Measurements from ENCODE around the gene ST3GAL4. TPM values are rescaled to one million over a fixed set of nuclear protein-coding genes. Genes with fewer than 3 reads are reported as not detected.

ST3GAL4 gene
- total RNA-seq, 1 donor from 2014 or later: 73.1 TPM

DNA sequence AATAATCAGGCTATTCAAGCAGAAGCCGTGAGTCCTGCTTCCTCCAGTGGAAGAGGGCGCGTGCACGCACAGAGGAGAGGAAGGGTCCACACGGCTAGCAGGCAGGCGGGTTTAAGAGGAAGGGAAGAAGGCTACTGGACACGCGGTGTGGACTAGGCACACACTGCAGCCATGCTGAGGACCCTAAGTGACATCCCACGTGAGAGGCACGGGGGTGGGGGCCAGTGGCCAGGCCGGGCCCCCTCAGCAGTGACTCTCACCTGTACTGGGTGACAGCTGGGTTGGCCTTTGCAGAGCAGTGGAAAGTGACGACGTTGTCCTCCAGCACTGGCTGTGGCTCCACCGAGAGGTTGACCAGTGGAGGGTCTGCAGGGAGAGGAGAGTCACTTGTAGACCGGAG is 100.6 kb downstream of the ST3GAL4 start:
- no peak for DNase-seq (ENCODE audit: extremely low spot score, unreplicated experiment)
- TF ChIP-seq, protein P1, sequence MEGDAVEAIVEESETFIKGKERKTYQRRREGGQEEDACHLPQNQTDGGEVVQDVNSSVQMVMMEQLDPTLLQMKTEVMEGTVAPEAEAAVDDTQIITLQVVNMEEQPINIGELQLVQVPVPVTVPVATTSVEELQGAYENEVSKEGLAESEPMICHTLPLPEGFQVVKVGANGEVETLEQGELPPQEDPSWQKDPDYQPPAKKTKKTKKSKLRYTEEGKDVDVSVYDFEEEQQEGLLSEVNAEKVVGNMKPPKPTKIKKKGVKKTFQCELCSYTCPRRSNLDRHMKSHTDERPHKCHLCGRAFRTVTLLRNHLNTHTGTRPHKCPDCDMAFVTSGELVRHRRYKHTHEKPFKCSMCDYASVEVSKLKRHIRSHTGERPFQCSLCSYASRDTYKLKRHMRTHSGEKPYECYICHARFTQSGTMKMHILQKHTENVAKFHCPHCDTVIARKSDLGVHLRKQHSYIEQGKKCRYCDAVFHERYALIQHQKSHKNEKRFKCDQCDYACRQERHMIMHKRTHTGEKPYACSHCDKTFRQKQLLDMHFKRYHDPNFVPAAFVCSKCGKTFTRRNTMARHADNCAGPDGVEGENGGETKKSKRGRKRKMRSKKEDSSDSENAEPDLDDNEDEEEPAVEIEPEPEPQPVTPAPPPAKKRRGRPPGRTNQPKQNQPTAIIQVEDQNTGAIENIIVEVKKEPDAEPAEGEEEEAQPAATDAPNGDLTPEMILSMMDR (IDR thresholded peaks at IDR 0.05): no peak
- no peak overlapping the region for H3K4me3 Mint-ChIP-seq (ENCODE audit: unreplicated experiment)
- H3K27ac Mint-ChIP-seq (ENCODE audit: unreplicated experiment): no peak overlapping the region
- H3K4me1 Mint-ChIP-seq (ENCODE audit: unreplicated experiment): no peaks in the 10 kb centered on the region
- no peaks in the 10 kb centered on the region for H3K27me3 Mint-ChIP-seq (ENCODE audit: unreplicated experiment)
- H3K9me3 Mint-ChIP-seq (ENCODE audit: unreplicated experiment): no peaks in the 10 kb centered on the region
- no peaks in the 10 kb centered on the region for H3K36me3 Mint-ChIP-seq (ENCODE audit: unreplicated experiment)

DNA sequence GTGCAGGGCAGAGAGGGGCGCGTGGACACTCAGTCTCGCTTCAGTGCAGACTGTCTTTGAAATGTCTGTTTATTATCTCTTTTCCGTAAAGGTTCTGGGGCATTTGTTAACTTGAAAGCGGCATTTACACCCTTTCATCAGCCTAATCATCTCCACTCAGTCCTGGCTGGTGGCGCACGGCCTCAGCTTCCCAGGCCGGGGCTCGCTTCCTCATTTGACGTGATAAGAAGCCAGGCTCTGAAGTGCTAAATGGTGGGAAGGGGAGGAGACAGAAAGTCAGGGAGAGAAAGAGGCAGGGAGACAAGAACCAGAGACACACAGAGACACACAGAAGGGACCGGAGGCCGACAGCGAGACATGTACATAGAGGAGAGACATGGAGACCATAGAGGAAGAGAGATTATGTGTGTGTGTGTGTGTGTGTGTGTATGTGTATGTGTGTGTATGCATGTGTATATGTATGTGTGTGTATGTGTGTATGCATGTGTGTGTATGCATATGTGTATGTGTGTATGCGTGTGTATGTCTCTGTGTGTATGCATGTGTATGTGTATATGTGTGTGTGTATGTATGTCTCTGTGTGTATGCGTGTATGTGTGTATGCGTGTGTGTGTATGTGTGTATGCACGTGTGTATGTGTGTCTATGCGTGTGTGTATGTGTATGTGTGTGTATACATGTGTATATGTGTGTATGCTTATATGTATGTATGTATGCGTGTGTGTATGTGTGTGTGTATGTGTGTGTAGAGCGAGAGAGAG is 101.5 kb downstream of the ST3GAL4 start:
- TF ChIP-seq, protein P1 (IDR thresholded peaks at IDR 0.05): no peak
- DNase-seq (ENCODE audit: extremely low spot score, unreplicated experiment): no peak
- Mint-ChIP-seq H3K27ac (ENCODE audit: unreplicated experiment) (no peak overlapping the region), H3K4me1 (ENCODE audit: unreplicated experiment) (no peaks in the 10 kb centered on the region), H3K9me3 (ENCODE audit: unreplicated experiment) (no peaks in the 10 kb centered on the region), H3K27me3 (ENCODE audit: unreplicated experiment) (no peaks in the 10 kb centered on the region), H3K4me3 (ENCODE audit: unreplicated experiment) (no peak overlapping the region), H3K36me3 (ENCODE audit: unreplicated experiment) (no peaks in the 10 kb centered on the region)

DNA sequence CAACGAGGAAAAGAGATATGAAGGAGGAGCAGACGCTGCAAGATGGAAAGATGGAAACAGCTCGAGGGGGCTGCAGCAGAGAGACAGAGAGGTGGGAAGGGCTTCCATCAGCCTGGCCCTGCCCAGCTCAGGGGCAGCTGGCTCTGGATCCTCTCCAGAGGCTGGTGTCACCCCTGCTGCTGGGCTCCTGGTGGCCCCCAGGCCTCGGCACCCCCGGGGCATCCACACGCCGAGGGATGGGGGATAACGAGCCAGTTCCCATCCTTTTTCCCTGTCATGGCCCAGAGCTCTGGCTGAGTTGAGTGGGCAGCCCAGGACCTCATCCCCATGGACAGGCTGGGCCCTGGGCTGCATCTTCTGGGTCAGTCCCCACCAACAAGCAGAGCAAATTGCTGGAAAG is 102.3 kb downstream of the ST3GAL4 start:
- Mint-ChIP-seq H3K4me3 (ENCODE audit: unreplicated experiment) (no peak overlapping the region), H3K4me1 (ENCODE audit: unreplicated experiment) (no peaks in the 10 kb centered on the region), H3K27me3 (ENCODE audit: unreplicated experiment) (no peaks in the 10 kb centered on the region), H3K27ac (ENCODE audit: unreplicated experiment) (no peak overlapping the region), H3K9me3 (ENCODE audit: unreplicated experiment) (no peaks in the 10 kb centered on the region), H3K36me3 (ENCODE audit: unreplicated experiment) (no peaks in the 10 kb centered on the region)
- DNase-seq (ENCODE audit: extremely low spot score, unreplicated experiment): no peak
- TF ChIP-seq, protein P1 (IDR thresholded peaks at IDR 0.05): no peak

DNA sequence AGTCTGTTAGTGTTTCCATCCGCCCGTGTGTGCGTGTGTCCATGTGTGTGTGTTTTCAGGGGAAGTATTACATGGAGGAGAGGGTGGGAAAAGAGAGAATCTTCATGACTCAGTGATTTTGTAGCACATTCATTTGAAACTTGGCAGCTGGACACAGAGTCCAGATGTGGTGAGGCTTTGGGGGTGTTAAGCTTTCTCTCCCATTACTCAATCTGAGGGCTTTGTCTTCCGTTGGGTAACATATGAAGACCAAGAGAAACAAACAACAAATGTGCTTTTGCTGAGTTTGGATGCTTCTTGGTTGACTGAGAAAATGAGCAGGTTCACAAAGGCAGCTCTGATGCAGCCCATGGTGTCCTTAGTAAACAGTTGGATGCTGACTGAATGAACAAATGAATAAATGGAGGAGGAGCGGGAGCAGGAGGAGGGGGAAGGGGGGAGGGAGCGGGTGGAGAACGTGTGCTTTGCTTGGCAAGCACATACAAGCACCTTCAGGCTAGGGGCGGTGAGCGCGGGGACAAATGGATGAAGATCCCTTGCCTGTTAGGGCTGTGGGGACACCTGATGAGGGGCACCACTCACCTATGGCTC is 104.3 kb downstream of the ST3GAL4 start:
- TF ChIP-seq, protein P1 (IDR thresholded peaks at IDR 0.05): no peak
- no peak overlapping the region for H3K4me3 Mint-ChIP-seq (ENCODE audit: unreplicated experiment)
- H3K27ac Mint-ChIP-seq (ENCODE audit: unreplicated experiment): no peak overlapping the region
- H3K9me3 Mint-ChIP-seq (ENCODE audit: unreplicated experiment): no peaks in the 10 kb centered on the region
- no peaks in the 10 kb centered on the region for H3K36me3 Mint-ChIP-seq (ENCODE audit: unreplicated experiment)
- no peak for DNase-seq (ENCODE audit: extremely low spot score, unreplicated experiment)
- H3K4me1 Mint-ChIP-seq (ENCODE audit: unreplicated experiment): no peaks in the 10 kb centered on the region
- no peaks in the 10 kb centered on the region for H3K27me3 Mint-ChIP-seq (ENCODE audit: unreplicated experiment)

DNA sequence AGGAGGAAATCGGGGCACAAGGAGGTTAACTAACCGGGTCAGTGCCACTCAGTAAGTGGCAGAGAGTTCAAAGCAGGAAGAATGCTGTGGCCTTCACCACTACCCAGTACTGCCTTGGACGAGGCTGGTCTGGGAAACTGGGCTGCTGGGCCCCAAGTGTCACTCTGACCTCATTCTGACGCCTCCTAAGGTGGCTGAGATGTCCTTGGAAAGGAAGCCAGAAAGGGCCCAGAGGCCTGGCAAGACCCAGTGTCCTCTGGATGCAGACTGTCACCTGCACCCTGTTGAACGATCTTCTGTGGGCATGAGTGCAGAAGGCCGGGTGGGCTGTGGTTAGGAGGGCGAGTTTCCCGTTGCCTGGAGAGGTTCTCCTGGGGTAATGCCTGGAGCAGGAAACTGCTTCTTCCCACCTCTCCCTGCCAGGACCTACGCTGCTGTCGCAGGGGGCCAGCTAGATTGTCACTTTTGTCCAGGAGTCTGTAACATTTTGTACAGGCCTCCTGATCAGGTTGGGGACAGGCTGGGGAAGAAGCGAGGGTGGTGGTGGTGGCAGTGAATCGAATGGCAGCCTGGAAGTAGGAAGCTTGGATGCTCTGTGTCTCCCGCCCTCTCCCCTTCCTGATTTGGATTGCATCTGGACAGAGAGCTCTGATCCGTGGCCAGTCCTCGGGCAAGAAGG is 105.1 kb downstream of the ST3GAL4 start:
- no peak for DNase-seq (ENCODE audit: extremely low spot score, unreplicated experiment)
- TF ChIP-seq, protein P1 (IDR thresholded peaks at IDR 0.05): no peak
- peaks cover 1% of the 10 kb centered on the region for H3K4me1 Mint-ChIP-seq (ENCODE audit: unreplicated experiment)
- no peaks in the 10 kb centered on the region for H3K9me3 Mint-ChIP-seq (ENCODE audit: unreplicated experiment)
- H3K27me3 Mint-ChIP-seq (ENCODE audit: unreplicated experiment): no peaks in the 10 kb centered on the region
- H3K36me3 Mint-ChIP-seq (ENCODE audit: unreplicated experiment): no peaks in the 10 kb centered on the region
- no peak overlapping the region for H3K27ac Mint-ChIP-seq (ENCODE audit: unreplicated experiment)
- H3K4me3 Mint-ChIP-seq (ENCODE audit: unreplicated experiment): no peak overlapping the region
